T-helper 2 cell (primary cell): ENCODE measurements around the gene RAB15.

Experiments used
- DNase-seq, 5 experiments: peaks; one replicate each; pipeline versions ENCODE4 v3.0.0 to v3.0.0-alpha.2; 2012 to 2022

Gene RAB15

DNA sequence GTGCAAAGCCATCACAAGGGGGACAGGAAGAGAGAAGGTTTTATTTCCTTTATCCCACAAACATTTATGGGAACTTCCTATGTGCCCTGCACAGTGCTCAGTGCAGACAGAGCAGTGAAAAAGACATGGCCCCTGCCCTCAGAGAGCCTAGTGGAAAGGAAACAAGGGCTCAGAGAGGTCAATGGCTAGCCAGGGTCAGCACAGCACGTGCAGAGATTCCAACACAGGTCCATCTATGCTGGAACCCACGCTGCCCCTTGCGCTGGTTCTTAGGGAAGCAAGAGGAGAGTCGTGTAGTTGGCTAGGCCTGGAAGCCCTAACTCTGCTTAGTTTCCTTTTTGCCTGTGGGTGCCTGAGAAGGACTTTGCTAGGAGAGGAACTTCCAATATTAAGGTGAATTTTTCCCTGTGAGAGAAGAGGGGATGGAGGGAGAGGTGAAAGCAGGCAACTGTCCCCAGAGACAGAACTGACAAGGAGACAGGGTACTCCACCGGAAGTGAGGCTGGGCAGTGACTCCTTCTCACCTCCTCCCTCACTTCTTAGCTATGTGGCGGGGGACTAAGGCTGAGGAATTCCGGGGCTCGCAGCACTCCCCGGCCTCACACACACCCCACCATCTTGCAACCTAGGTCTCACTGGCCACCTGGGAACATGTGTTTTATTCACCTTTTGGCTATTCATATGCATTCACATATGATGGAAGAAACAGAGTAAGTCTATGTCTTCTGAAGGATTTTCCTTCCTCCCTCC, 17.5 kb downstream of the RAB15 start:
- DNase-seq = no peak

DNA sequence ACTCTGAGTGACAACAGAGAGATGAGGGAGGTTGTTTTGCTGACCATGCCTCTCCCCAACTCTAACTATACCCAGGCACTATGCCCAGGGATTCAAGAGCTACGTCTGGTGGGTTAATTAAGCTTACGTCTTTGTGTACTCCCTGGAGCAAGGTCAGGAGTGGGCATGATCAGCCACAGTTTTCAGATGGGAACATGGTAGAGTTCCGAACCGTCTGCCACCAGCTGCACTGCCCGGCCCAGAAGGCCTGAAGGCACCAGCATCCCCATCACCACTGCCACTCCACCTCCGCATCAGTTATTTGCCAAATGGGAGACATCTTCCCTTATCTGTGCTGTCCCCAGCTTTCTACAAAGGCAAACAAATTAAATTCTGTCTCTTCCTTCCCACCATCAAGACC, 18.5 kb downstream of the RAB15 start:
- DNase-seq = no peak

DNA sequence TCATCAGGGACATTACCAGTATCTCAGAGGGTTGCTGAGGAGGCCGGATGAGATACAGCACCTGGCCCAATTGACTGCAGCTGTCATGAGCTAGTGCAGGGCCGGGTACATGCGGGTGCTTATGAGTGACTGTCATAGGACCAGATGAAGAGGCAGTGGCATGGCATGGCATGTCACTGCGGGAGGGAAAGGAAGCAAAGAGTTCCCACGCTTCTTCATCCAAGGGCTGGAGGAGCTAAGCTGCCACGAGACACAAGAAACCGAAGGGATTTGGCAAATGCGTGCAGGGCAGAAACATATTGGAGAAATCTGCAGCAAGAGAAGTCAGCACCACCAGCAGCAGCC, 18.9 kb downstream of the RAB15 start:
- no peak for DNase-seq

DNA sequence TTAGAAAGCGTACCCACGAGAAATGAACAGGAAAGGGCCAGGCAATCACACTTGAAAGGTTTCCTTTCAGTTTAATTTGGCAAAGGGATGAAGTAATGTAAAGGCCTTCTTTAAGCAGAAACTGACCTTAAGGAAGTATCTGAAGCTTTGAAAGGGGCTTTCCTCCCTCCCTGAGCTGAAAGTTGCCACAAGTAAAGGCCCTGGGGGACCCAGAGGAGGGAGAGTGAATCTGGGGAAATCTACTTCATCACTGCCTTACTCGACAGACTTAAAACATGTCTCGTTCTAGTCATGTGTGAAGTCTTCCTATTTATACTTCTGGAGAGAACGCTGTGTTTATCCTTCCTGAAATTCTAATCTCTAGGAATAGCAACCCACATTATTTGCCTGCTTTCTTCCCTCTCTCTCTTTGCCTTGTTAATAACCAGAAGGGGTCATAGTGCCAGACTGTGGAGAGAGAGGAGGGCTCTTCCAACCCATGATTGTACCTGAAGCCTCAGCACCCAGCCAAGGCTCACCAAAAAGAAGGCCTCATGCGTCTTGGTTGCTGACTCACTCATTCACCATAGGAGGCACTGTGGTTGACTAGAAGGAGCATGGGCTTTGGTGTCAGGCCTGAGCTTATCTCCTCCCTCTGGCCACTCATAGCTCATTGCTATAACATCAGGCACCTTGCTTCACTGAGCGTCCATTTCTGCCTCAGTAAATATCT, 19.4 kb downstream of the RAB15 start:
- peak in 1 of 5 experiments; percentile 16 for DNase-seq

DNA sequence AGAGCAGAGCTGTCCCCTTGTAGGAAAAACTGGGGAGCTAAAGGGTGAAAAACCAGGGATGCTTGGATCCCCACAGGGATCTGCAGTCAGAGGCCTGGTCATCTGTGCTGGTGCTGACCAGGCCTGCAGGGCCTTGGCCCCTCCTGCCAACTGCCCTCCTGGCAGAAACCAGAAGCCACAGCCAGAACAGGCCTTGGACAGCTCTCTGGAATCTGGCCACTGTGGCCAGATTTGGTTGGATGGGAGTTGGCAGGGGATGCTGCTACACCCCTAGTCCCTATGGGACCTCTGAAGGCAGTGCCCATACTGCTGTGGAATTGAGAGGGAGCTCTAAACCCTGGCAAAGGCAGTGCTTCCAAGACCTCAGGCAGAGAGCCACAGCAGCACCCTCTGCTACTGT, 20.4 kb downstream of the RAB15 start:
- no peak for DNase-seq

DNA sequence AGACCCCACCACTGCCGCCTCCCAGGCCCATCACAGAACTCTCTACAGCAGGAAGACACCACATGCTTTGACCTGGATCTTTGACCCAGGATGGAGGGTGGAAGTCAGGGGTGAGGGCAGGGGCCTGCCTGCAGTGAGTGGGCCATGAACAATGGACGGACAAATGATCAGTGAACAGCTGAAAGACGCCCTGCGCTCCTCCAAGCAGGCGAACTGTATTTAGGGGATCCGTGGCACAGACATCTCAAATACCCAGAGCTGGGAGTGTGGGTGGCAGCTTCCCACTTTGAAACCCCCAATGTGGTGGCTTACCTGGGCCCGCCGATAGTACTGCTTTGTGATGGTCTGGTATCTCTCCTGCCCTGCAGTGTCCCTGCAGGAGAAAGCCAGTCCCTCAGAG, 20.8 kb downstream of the RAB15 start:
- DNase-seq = no peak

DNA sequence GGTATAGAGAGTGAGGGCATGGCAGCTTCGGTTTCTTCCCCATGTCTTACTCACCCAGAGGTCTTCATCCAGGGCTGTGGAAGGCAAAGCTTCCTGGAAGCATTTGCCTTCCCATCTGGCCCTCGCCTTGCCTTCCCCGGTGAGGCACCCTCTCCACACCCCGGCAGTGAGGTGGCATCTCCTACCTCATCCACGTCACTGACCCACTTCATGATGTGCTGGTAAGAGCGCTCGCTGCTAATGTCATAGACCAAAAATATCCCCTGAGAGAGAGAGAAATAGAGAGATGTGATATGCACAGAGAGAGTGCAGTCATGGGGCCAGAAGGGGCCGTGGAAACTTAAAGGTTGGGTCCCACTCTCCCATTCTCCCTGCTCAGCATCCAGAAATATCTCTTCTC, 21.2 kb downstream of the RAB15 start:
- no peak for DNase-seq

DNA sequence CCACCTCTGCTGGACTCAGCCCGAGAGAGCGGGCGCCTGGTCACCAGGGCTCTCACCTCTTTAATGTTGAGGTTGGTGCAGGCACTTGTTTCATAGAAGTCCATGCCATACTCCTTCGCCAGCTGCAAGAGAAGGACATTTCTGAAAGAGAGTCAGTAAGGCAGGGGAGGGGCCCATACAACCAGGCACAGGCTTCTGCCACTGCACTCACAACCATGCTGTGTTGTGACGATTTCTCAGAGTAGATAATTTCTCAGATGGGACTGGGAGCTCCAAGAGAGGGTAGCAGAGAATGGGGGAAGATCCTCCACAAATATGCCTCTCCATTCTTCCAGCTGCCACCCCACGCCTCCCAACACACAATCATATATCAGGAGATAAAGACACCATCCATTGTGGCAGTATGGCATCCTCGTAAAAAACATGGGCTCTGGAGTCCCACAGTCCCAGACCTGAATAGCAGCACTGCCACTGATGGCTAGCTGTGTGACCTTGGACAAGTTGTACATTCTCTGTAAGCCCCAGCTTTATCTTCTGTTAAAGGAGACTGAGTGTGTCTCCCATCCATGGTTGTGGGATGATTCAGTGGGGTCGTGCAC, 23.4 kb downstream of the RAB15 start:
- DNase-seq = no peak

DNA sequence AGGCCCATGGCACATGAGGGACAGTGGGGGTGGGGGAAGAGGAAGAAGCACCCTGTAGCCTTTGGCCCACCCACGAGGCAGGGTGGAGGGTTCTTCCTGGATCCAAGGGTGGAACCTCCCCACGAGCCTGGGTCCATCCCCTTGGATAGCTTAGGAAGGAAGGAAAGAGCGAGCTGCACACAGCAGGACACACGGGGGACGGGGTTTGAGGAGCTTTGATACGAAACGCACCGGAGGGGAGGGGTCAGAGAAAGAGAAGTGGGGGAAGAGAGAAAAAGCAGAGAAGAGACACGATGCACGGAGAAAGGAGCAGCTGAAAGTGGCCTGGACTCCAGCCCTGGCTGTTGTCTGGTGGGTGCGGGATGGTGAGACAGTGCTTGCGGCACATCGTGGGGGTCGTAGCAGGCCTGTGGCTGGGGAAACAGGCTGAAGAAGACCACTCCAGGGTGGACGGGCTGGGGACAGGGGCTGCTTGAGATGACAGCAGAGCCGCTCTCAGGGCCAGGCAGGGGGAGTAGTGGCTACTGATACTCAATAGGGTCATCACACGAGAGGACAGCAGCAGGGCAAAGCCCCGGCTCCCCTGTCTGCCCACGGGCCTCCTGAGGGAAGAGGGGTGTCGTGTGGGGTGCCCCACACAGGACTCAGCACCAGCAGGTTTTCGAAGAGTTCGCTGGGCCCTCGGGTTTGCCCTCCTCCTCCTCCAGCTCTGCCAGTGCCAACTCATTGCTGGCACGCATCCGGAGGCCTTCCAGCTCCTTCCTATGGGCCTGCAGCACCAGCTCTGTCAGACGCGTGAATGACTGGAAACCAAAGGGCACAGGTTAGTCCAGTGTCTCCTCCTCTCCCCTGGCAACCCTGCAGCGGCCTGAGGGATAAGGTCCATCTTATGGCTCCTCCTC, 24.2 kb downstream of the RAB15 start:
- no peak for DNase-seq

DNA sequence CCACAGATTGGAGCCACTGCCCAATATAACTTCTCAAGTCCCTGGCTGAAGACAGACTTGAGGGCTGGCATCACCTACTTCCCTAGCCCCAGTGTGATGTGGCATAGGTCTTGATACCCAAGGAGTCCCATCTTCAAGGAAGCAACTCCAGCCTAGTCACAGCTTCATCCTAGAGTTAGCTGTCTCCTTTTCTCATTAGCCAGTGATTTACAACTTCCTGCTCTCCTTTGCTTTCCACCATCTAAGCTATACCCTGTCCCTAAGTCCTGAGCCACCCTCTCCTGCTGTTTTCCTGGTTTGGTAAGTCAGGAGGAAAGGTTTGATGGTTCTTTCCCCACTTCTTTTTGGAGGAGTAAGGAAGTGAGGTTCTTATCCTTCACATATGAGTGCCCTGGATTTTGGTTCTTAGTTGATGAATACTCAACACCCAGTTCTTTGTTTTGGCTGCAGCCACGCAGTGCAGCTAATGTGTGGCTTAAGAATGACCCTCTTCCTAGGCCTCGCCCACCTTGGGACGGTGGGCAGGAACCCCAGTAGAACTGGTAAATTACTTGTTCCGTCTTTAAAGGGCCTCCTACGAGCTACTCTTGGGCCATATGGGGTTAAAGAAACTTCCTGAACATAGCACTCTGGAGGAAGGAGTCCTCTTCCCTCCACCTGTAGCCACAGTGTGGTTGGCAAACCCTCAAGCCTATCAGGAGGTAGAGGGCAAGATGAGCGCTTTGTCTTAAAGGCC, 25.7 kb downstream of the RAB15 start:
- DNase-seq = no peak

DNA sequence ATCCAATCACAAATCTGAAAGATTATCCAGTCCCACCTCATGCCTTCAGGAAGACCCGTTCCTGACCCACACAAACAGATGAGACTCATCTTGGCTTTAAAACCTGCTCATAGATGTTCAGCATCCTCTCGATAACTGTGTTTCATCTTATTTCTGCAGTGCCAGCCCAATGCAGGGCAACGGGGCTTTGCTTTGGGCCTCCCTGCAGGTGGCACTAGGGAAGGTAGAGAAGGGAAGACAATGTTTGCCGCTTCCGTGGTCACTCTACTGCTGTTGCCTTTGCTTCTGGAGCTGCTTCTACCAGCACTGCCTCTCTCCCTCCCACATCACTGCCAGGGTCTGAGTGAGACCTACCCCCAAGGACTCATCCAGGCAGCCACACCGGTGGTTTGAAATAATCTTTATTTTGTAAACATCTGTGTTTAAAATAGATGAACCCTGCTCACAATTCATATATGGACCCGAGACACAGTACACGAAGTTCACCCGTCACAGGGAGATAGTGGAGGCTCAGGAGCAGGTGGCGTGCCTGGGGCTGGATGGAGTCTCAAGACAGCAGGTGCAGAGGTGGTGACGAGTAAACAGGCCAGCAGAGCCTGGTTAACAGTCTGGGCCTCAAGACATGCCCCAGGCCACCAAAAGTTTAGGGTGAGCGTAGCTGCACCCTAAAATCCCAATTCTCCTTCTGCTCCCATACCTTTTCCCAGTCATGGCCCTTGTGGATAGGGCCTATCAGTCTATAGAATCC, 26.5 kb downstream of the RAB15 start:
- DNase-seq = no peak

DNA sequence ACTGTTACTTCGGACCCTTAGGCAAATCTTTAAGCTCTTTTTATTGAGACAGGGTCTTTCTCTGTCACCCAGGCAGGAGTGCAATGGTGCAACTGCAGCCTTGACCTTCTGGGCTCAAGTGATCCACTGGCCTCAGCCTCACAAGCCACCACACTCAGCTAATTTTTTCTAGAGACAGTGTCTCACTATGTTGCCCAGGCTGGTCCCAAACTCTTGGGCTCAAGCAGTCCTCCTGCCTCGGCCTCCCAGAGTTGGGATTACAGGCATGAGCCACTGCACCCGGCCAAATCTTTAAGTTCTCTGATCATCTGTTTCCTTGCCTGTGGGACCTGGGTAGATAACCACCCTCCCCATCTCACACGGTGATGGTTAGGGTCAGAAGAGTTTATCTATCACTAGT, 27.3 kb downstream of the RAB15 start:
- DNase-seq = no peak

DNA sequence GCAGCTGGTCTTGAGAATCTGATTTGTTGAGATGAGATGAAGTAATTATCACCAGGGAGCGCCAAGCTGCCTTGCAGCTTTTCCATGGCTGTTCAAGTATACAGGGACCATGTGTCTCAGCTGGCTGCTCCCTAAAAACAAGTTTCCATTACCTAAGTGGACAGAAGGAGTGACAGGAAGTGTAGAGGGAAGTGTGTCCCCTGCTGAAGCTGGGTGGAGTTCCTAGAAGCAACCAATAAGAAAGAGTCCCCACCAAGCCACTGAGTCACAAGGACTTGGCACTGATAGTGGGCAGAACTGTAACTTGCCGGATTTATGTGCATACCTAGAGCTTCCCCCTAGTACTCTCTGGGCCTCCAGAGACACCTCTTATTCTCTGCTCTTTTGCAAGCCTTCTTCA, 28.1 kb downstream of the RAB15 start:
- DNase-seq = no peak

DNA sequence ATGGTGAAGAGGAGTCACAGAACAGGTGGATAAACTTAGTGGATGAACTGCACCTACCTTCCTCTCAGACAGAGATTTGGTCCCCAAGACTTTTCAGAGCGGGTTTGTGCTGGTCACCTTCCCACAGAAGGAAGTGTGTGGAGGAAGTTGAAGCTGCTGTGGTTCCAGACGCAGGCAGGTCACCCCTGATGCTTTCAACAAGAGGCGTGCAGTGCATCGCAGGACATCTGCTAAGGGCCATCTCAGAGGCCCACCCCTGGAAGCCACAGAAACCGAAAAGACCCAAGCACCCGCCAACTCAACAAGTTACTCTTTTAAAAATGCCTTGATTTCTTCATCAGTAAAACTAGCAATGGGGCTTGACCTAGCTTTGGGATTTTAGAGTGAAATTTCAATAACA, 28.6 kb downstream of the RAB15 start:
- no peak for DNase-seq

DNA sequence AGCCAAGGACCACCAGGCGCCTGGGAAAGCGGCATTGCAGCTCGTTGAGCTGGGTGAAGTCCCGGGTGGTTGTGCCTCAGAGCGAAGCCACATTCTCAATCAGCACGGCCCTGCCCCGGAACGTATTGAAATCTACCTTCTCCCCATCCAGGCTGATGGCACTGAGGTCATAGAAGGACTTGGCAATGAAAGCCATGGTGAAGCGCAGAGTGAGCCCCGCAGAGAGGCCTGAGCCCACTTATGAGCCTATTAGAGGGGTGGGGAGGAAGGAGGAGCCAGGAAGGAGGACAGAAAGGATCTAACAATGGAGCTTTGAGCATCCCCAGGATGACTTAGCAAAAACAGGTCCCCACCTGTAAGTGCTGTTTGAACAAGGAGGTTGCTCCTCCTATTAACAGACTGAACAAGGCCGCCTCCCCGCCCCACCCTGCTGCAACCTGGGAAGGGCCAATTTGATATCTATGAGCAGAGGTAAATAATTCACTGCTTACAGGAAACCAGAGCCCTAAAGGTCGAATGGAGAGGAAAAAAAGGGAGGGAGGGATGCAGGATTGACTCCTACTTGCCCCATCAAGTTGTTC, 29.5 kb downstream of the RAB15 start, which contains the start of gene GPX2:
GPX2 (minus strand) TSS at position 215 of the 581 bp plus-strand sequence; CDS start at position 196, 19 bp downstream.
- DNase-seq = no peak

DNA sequence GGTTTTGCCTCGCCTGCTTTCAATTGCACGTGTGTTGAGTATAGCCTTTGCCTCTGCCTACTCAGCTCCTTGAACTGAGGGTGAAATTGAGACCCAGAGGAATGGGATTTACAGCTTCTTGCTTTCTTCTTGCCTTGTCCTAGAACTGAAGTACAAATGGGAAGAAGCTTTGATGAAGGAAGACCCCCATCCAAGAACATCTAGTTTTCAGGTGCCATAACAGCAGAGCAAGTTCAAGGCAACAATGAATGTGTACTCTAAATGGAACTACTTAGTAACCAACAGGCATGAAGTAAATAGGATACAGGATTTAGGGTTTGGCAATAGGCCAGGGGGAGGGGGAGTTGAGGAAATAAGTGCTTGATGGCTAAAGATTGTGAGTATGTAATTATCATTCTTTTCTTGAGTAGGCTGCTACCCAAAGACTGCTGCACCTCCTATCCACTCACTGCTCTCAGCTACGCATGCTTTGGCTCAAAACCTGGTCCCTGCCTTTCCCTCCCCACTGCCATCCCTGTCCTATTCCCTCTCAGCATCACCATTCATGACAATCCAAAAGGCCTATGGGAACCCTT, 31.7 kb downstream of the RAB15 start:
- DNase-seq = no peak

DNA sequence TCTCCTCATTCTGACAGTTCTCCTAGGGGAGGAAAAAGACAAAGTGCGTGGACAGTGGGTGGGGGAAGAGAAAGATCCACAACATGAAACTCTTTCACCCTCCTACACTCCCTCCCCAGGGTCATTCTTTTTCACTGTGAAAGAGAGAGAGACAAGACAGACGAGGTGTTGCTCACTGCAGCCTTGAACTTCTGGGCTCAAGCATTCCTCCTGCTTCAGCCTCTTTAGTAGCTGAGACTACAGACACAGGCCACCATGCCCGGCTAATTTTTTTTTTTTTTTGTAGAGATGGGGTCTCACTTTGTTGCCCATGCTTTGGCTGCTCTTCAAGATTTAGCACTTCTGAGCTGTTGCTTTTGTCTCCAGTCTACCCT, 32.3 kb downstream of the RAB15 start:
- DNase-seq = no peak

DNA sequence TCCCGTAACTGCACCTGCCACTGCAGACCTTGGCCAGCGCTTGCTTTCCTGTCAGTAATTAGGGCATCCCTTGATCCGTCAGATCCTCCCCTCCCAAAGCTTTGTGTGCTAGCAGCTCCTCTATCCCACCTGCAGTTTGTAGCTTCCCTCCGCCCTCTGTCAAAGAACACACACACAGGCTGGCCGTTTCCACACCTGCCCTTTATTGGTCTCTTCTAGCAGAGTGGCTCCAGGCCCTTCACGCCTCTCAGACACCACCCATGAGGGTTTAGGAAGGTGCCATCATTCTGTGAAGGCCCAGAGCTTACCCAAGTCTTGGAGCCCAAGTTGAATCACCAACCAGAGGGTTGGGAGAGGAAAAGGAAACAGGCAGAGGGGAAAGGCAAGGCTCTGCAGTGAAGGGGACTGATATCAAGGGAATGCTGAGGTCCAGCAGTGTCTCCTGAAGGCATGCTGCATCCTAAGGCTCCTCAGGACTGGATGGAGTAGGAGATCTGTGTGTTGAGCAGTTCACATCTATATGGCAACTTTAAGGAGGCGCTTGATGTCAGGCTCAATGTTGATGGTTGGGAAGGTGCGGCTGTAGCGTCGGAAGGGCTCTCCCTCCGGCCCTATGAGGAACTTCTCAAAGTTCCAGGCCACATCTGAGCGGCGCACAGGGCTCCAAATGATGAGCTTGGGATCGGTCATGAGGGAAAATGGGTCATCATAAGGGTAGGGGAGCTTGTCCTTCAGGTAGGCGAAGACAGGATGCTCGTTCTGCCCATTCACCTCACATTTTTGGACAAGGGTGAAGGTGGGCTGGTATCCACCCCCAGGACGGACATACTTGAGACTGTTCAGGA, 32.9 kb downstream of the RAB15 start:
- no peak for DNase-seq

DNA sequence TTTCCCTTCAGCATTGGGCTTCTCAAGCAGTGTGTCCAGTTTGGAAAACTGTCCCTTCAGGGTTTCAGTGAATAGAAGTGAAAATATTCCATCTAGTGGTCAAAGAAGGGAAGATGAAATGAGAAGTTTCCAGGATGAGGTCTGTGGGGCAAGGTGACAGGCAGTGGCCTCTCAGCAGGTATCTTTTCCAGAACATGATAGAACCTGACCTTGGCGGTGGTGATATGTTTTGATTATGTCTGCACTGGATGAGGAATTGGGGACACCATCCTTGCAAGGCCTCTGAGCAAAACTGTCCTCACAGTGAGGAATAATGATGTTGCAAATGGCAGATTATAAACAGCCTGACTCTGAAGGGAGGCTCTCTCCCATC, 34.3 kb downstream of the RAB15 start:
- no peak for DNase-seq
